ENCODE data around the gene MET. TPM values are rescaled to one million over a fixed set of nuclear protein-coding genes. Genes with fewer than 3 reads are reported as not detected.

The MET gene
- total and polyA plus RNA-seq, 2 of the 13 experiments (the other 11 are each of a cell fraction or from before 2014, with no cell fraction given) = 21.8 to 31.5 TPM

- TF ChIP-seq ZNF747 (CRISPR knock-in tag; IDR thresholded peaks at IDR 0.05; ENCODE audit: borderline replicate concordance) = no peak
- TF ChIP-seq ZNF333 (CRISPR knock-in tag; IDR thresholded peaks at IDR 0.05; ENCODE audit: borderline replicate concordance) = no peak
- intact Hi-C loops (cut with micrococcal nuclease; ENCODE audit: unreplicated experiment) (no loop called here), in situ Hi-C loops (cut with HindIII; ENCODE audit: extremely low pct_ligation_motif_present, low pct_unique_long_range_greater_than_20kb) (no loop called here)
- FAIRE-seq (no peak), DNase-seq (ENCODE audit: low spot score) (no peak), ATAC-seq (no peak)
- Histone ChIP-seq H3K4me1 (ENCODE audit: insufficient read depth, low read length) (no peaks in the 10 kb centered on the region), H3K4me3 (replicated peaks in 1 of 3; ENCODE audit: insufficient read depth in 1 of 3, low read depth in 2 of 3, low read length in 3 of 3) (no peak overlapping the region), H3K27me3 (ENCODE audit: control insufficient read depth in 1 of 2, insufficient read depth in 2 of 2, low read length in 2 of 2) (no peaks in the 10 kb centered on the region), H3K36me3 (replicated peaks in 1 of 2; ENCODE audit: control insufficient read depth in 1 of 2, insufficient read depth in 2 of 2, low read length in 2 of 2) (peaks cover 2% of the 10 kb centered on the region in 2 experiments; a peak in 2 of 5 replicates), H3K79me2 (ENCODE audit: insufficient read depth, low read length) (no peaks in the 10 kb centered on the region), H3K9me3 (ENCODE audit: low read length) (no peaks in the 10 kb centered on the region), H3K9ac (ENCODE audit: insufficient read depth, low read depth, low read length) (no peak overlapping the region), H3K4me2 (ENCODE audit: low read depth, low read length) (no peak overlapping the region), H3K27ac (ENCODE audit: extremely low read length, insufficient read depth, low read length) (no peak overlapping the region), H4K20me1 (ENCODE audit: insufficient read depth, low read length) (no peaks in the 10 kb centered on the region), H2AFZ (ENCODE audit: low read length) (no peak overlapping the region)
- ChIA-PET CTCF (ENCODE audit: low intra/inter-chr PET ratio, low total read pairs) (no interaction called here), POLR2A (no interaction called here)
- WGBS (ENCODE audit: low lambda C conversion rate) = 96% methylated on average over 4 of the region's 4 CpGs
- no TSS peak for BruUV-seq (replicated peaks)
These were observed 171.4 kb downstream of the MET start for GRCh38 chr7:116843378-116843777.

Other genes with a start within 250 kb of the MET start
- gene CAV2, start 172.5 kb upstream of the MET start, total RNA-seq (2016; rRNA removed; fragmentation: Illumina TruSeq; extraction: Trizol) = 0.09 and 0.24 TPM in 2 replicates
- gene CAV2, start 172.5 kb upstream of the MET start, polyA plus RNA-seq (2011; rRNA removed) = 0.18 and 0.42 TPM in 2 replicates
- gene CAV1, start 147.2 kb upstream of the MET start, total RNA-seq (2016; rRNA removed; fragmentation: Illumina TruSeq; extraction: Trizol) = not detected in 2 replicates
- 0.08 and 0.40 TPM in 2 replicates for gene CAV1, start 147.2 kb upstream of the MET start, polyA plus RNA-seq (2011; rRNA removed)
- 199 and 286 TPM in 2 replicates for gene CAPZA2, start 190.4 kb downstream of the MET start, total RNA-seq (2016; rRNA removed; fragmentation: Illumina TruSeq; extraction: Trizol)
- gene CAPZA2, start 190.4 kb downstream of the MET start, polyA plus RNA-seq (2011; rRNA removed) = 30.6 and 38.4 TPM in 2 replicates

Measured in HepG2 (cell line).